A549 (cell line): Measurements from ENCODE around the gene ATP5IF1. TPM values are rescaled to one million over a fixed set of nuclear protein-coding genes. Genes with fewer than 3 reads are reported as not detected.
A peak's percentile ranks its signal among the peaks of the same experiment; 100 is the strongest.

ENCODE experiments used
- ATAC-seq, 2 experiments: fragments of 200-7000 bp in 1 of 2; fragments of >200 bp in 1 of 2; cut with Nextera tagmentation in 1 of 2; cut with Tn5 transposase in 1 of 2; 3 replicates each; pipeline versions ENCODE4 v1.8.0 to v1.9.1; 2018 to 2020; ENCODE audit warnings: mild to moderate bottlenecking in 1 of 2, moderate library complexity in 1 of 2
- CTCF ChIA-PET: fragments of 300-600 bp; sonication (Branson Sonifier 250); formaldehyde crosslinking; extraction: SDS; loops from one replicate; lab custom pipeline; 2021; ENCODE audit warnings: antibody characterized with exemption, inconsistent platforms; lab: Yijun Ruan, JAX
- POLR2A ChIA-PET: fragments of 350-600 bp; formaldehyde crosslinking; extraction: SDS; loops from one replicate; lab custom pipeline; 2021; ENCODE audit warnings: antibody characterized with exemption, inconsistent platforms; lab: Yijun Ruan, JAX
- DNase-seq, 2 experiments: peaks; one replicate each; pipeline versions ENCODE4 v3.0.0 to v3.0.0-alpha.2; 2011 to 2016; ENCODE audit warnings: low read depth in 1 of 2, low spot score in 1 of 2
- FAIRE-seq: peaks from 2 replicates; lab custom pipeline; 2011; peaks lifted over from hg19 to GRCh38; lab: Jason Lieb, UNC
- H3K27ac ChIP-seq, 2 experiments: fragments of >200 bp; sonication (Bioruptor Twin); formaldehyde crosslinking; 3 replicates each; pipeline ENCODE4 v1.5.1; 2016 to 2017
- H3K4me1 ChIP-seq: fragments of >200 bp; sonication (Bioruptor Twin); formaldehyde crosslinking; 3 replicates; pipeline ENCODE4 v1.6.1; 2016
- H3K4me2 ChIP-seq: fragments of >200 bp; sonication (Bioruptor Twin); formaldehyde crosslinking; 3 replicates; pipeline ENCODE4 v1.6.1; 2016
- H3K4me3 ChIP-seq: fragments of >200 bp; sonication (Bioruptor Twin); formaldehyde crosslinking; 3 replicates; pipeline ENCODE4 v1.5.1; 2016
- H3K9me3 ChIP-seq: fragments of >200 bp; sonication (Bioruptor Twin); formaldehyde crosslinking; 3 replicates; pipeline ENCODE4 v1.6.1; 2016
- BHLHE40 ChIP-seq: IDR thresholded peaks from 2 replicates; pipeline ENCODE4 v1.6.1; 2012; ENCODE audit warnings: low read depth, low read length, inconsistent platforms
- CEBPB ChIP-seq, 2 experiments: fragments of >200 bp in 1 of 2; sonication (Bioruptor Twin) in 1 of 2; formaldehyde crosslinking in 1 of 2; IDR thresholded peaks; 2 replicates each; pipeline ENCODE4 v1.6.1; 2012 to 2016
- CTCF ChIP-seq: fragments of >200 bp; sonication (Bioruptor Twin); formaldehyde crosslinking; IDR thresholded peaks from 3 replicates; pipeline ENCODE4 v1.5.1; 2016
- ELK1 ChIP-seq: fragments of 150-350 bp; IDR thresholded peaks from 2 replicates; pipeline ENCODE4 v1.6.1; 2014; ENCODE audit warnings: low read depth, mild to moderate bottlenecking, low read length
- GATA3 ChIP-seq: IDR thresholded peaks from 2 replicates; pipeline ENCODE4 v1.6.1; 2012; ENCODE audit warnings: borderline replicate concordance
- HOXA7 ChIP-seq: fragments of 250-450 bp; sonication (Bioruptor Pico); IDR thresholded peaks from 2 replicates; pipeline ENCODE4 v1.5.0; 2020; ENCODE audit warnings: mild to moderate bottlenecking, moderate library complexity
- HOXB13 ChIP-seq: fragments of 250-450 bp; sonication (Bioruptor Pico); IDR thresholded peaks from 2 replicates; pipeline ENCODE4 v1.5.0; 2020; ENCODE audit warnings: low read depth, mild to moderate bottlenecking, moderate library complexity
- JUNB ChIP-seq: fragments of >200 bp; sonication (Bioruptor Twin); formaldehyde crosslinking; IDR thresholded peaks from 2 replicates; pipeline ENCODE4 v1.6.1; 2016
- KDM1A ChIP-seq: fragments of 200-600 bp; sonication (generic); IDR thresholded peaks from 2 replicates; pipeline ENCODE4 v1.6.1; 2016; ENCODE audit warnings: low read depth, mild to moderate bottlenecking
- MAFK ChIP-seq: fragments of 450-650 bp; IDR thresholded peaks from 2 replicates; pipeline ENCODE4 v1.6.1; 2014; ENCODE audit not compliant: partially characterized antibody
- MAX ChIP-seq: IDR thresholded peaks from 2 replicates; pipeline ENCODE4 v1.6.1; 2012
- NFE2L2 ChIP-seq: fragments of 150-350 bp; conservative IDR thresholded peaks from 2 replicates; pipeline ENCODE4 v1.6.1; 2014; ENCODE audit warnings: low read length
- PHF8 ChIP-seq: fragments of 200-600 bp; sonication (generic); IDR thresholded peaks from 2 replicates; pipeline ENCODE4 v1.6.1; 2016; ENCODE audit warnings: low read depth, mild to moderate bottlenecking, antibody characterized with exemption, moderate library complexity, borderline replicate concordance
- RARB ChIP-seq: fragments of 250-450 bp; sonication (Bioruptor Pico); IDR thresholded peaks from 2 replicates; pipeline ENCODE4 v1.8.0; 2021; ENCODE audit warnings: mild to moderate bottlenecking, moderate library complexity
- TFCP2L1 ChIP-seq: fragments of 250-450 bp; sonication (Bioruptor Pico); IDR thresholded peaks from 2 replicates; pipeline ENCODE4 v1.5.0; 2021; ENCODE audit warnings: mild to moderate bottlenecking
- WGBS: methylation state at CpG from one replicate; pipeline ENCODE4 v1.1.6; 2017; ENCODE audit errors: missing lambda C conversion rate; 5-methylcytosine and 5-hydroxymethylcytosine counted together
- polyA plus RNA-seq, 4 experiments: library from polyadenylated mRNA; depleted of rRNA in 3 of 4; stranded (reverse); fragments of >200 nt; fragmentation: RNase III in 1 of 4; extraction: RNeasy Plus Mini Kit Qiagen cat#74134 plus additional on column Dnase treatment in 1 of 4; gene quantifications; 2 replicates in 3 of 4; 3 replicates in 1 of 4; pipeline ENCODE4 v1.2.3, GENCODE V29; 2011 to 2017

ATP5IF1 gene
- polyA plus RNA-seq, 2 of the 4 experiments (the other 2 are of a cell fraction) = 178 to 234 TPM

GRCh38 chr1:28190337-28190979 is 45.5 kb upstream of the ATP5IF1 start:
- Histone ChIP-seq H3K4me3 (no peak overlapping the region), H3K4me1 (peaks cover 20% of the 10 kb centered on the region), H3K27ac (peak overlapping the region; percentile 57 to 64; a peak in 5 of 6 replicates), H3K4me2 (peak overlapping the region; percentile 53; the same call in 2 of the 3 replicates), H3K9me3 (no peaks in the 10 kb centered on the region)
- FAIRE-seq = no peak
- peak in 1 of 2 experiments; percentile 56; a peak in 3 of 6 replicates for ATAC-seq
- 13% methylated on average over 3 of the region's 3 CpGs for WGBS
- DNase-seq = peak in 1 of 2 experiments; percentile 57
- ChIA-PET POLR2A (no interaction called here), CTCF (interaction anchor here (0.6 to 4.0 kb wide), 4 partner anchors 18 to 207 kb away, joined by 3 to 17 read pairs (median 4); no protein-coding TSS in a partner anchor)
- TF ChIP-seq CEBPB (IDR thresholded peaks at IDR 0.05) (peak in 1 of 2 experiments; percentile 10; a peak in 1 of 4 replicates), HOXA7 (CRISPR knock-in tag) (no peak)

- POLR2A ChIA-PET = interaction anchor here (1.0 kb wide), 1 partner anchor 104 kb away, joined by 3 read pairs; no protein-coding TSS in a partner anchor
- Histone ChIP-seq H3K4me3 (no peak overlapping the region), H3K4me2 (0 out of 3 replicates have a peak overlapping the region, but pooled peaks have one; percentile 53), H3K9me3 (no peaks in the 10 kb centered on the region), H3K4me1 (peaks cover 20% of the 10 kb centered on the region), H3K27ac (peak overlapping the region; percentile 57 to 64; a peak in 5 of 6 replicates)
- ATAC-seq (peak in 1 of 2 experiments; percentile 23; a peak in 3 of 6 replicates), DNase-seq (no peak), FAIRE-seq (no peak)
- TF ChIP-seq JUNB = no peak
- TF ChIP-seq TFCP2L1 (CRISPR knock-in tag) = no peak
- TF ChIP-seq GATA3 = no peak
- no peak for TF ChIP-seq BHLHE40
- no peak for TF ChIP-seq PHF8
- TF ChIP-seq NFE2L2 = no peak
- TF ChIP-seq KDM1A = no peak
- no peak for TF ChIP-seq MAX
- TF ChIP-seq RARB (CRISPR knock-in tag) = no peak
- TF ChIP-seq ELK1 = no peak
- no peak for TF ChIP-seq MAFK
- no peak for TF ChIP-seq CTCF
- no peak for TF ChIP-seq HOXA7 (CRISPR knock-in tag)
- CTCF ChIA-PET = interaction anchor here (1.1 to 4.0 kb wide), 3 partner anchors 17 to 100 kb away, joined by 3 to 17 read pairs (median 6); no protein-coding TSS in a partner anchor
- 85% methylated on average over 12 of the region's 12 CpGs for WGBS
These were observed 44.8 kb upstream of the ATP5IF1 start for GRCh38 chr1:28190996-28191645.

GRCh38 chr1:28193701-28194161 is 42.2 kb upstream of the ATP5IF1 start:
- peak; percentile 49 to 51; a peak in 5 of 6 replicates for ATAC-seq
- peaks cover 20% of the 10 kb centered on the region for H3K4me1 ChIP-seq
- 8% methylated on average over 2 of the region's 8 CpGs for WGBS
- DNase-seq = no peak
- ChIA-PET CTCF (interaction anchor here (0.6 to 5.1 kb wide), 4 partner anchors 14 to 336 kb away, joined by 3 to 19 read pairs (median 10); no protein-coding TSS in a partner anchor), POLR2A (no interaction called here)
- H3K9me3 ChIP-seq = no peaks in the 10 kb centered on the region
- H3K4me2 ChIP-seq = no peak overlapping the region
- H3K4me3 ChIP-seq = no peak overlapping the region
- FAIRE-seq = no peak
- peak overlapping the region in 1 of 2 experiments; percentile 69; a peak in 3 of 6 replicates for H3K27ac ChIP-seq
- TF ChIP-seq KDM1A (no peak), HOXB13 (CRISPR knock-in tag) (no peak)
